Neural cell (in vitro differentiated cells): ENCODE data around the gene ELFN1. TPM values are rescaled to one million over a fixed set of nuclear protein-coding genes. Genes with fewer than 3 reads are reported as not detected.

Source experiments
- H2AFZ ChIP-seq: fragments of 200-600, 300-800 bp; sonication (generic), shearing (Covaris generic); 2 replicates; pipeline ENCODE4 v1.6.0; 2014; ENCODE audit warnings: low read depth, mild to moderate bottlenecking, antibody characterized with exemption, low read length, moderate library complexity
- H3F3A ChIP-seq: fragments of 200-600 bp; shearing (Covaris generic); 2 replicates; pipeline ENCODE4 v1.6.1; 2016; ENCODE audit warnings: mild to moderate bottlenecking, moderate library complexity, mixed read lengths, antibody characterized with exemption, low read length; ENCODE audit not compliant: insufficient read depth, poor library complexity, severe bottlenecking
- H3K27ac ChIP-seq: fragments of 200-600, 300-800 bp; sonication (generic), shearing (Covaris generic); 2 replicates; pipeline ENCODE4 v1.5.1; 2014; ENCODE audit warnings: mild to moderate bottlenecking, low read length, moderate library complexity
- H3K27me3 ChIP-seq: fragments of 300-800, 200-600 bp; sonication (generic), shearing (Covaris generic); 2 replicates; pipeline ENCODE4 v1.6.0; 2014; ENCODE audit warnings: mild to moderate bottlenecking, low read depth, low read length, moderate library complexity; ENCODE audit not compliant: insufficient read depth
- H3K36me3 ChIP-seq: fragments of 300-800, 200-600 bp; sonication (generic), shearing (Covaris generic); 2 replicates; pipeline ENCODE4 v1.5.1; 2014; ENCODE audit warnings: mild to moderate bottlenecking, antibody characterized with exemption, low read length, moderate library complexity; ENCODE audit not compliant: insufficient read depth
- H3K4me2 ChIP-seq: fragments of 300-800, 200-600 bp; sonication (generic), shearing (Covaris generic); 2 replicates; pipeline ENCODE4 v1.6.0; 2014; ENCODE audit warnings: mild to moderate bottlenecking, low read length
- H3K4me3 ChIP-seq: fragments of 300-800, 200-600 bp; sonication (generic), shearing (Covaris generic); 2 replicates; pipeline ENCODE4 v1.5.1; 2014; ENCODE audit warnings: mild to moderate bottlenecking, low read length, moderate library complexity
- H3K79me2 ChIP-seq: fragments of 200-600 bp; shearing (Covaris generic); replicated peaks from 2 replicates; pipeline ENCODE4 v1.6.0; 2014; ENCODE audit warnings: mild to moderate bottlenecking, low read length, moderate library complexity; ENCODE audit not compliant: insufficient read depth
- H3K9ac ChIP-seq: fragments of 300-800, 200-600 bp; sonication (generic), shearing (Covaris generic); 2 replicates; pipeline ENCODE4 v1.6.1; 2016; ENCODE audit warnings: mild to moderate bottlenecking, low read length, mixed read lengths
- H3K9me2 ChIP-seq: fragments of 200-600 bp; shearing (Covaris generic); 2 replicates; pipeline ENCODE4 v1.6.1; 2016; ENCODE audit warnings: mild to moderate bottlenecking, low read length, mixed read lengths; ENCODE audit not compliant: insufficient read depth
- H3K9me3 ChIP-seq: fragments of 200-600, 300-800 bp; sonication (generic), shearing (Covaris generic); 2 replicates; pipeline ENCODE4 v1.6.1; 2016; ENCODE audit warnings: mild to moderate bottlenecking, mixed run types, low read length, moderate library complexity, mixed read lengths
- H4K20me1 ChIP-seq: fragments of 200-600 bp; shearing (Covaris generic); 2 replicates; pipeline ENCODE4 v1.6.1; 2016; ENCODE audit warnings: mild to moderate bottlenecking, mixed run types; ENCODE audit not compliant: insufficient read depth
- EP300 ChIP-seq: fragments of 450-650 bp; conservative IDR thresholded peaks from 2 replicates; pipeline ENCODE4 v1.6.1; 2014; ENCODE audit warnings: antibody characterized with exemption, mild to moderate bottlenecking, moderate library complexity; ENCODE audit not compliant: poor library complexity, severe bottlenecking
- EZH2 ChIP-seq: fragments of 200-600, 300-800 bp; shearing (Covaris generic), sonication (generic); IDR thresholded peaks from 2 replicates; pipeline ENCODE4 v1.6.1; 2014; ENCODE audit warnings: antibody characterized with exemption, low read length, borderline replicate concordance, mild to moderate bottlenecking; ENCODE audit not compliant: insufficient read depth, poor library complexity, severe bottlenecking
- MXI1 ChIP-seq: fragments of 450-650 bp; conservative IDR thresholded peaks from 2 replicates; pipeline ENCODE4 v1.6.1; 2014; ENCODE audit warnings: antibody characterized with exemption, mild to moderate bottlenecking; ENCODE audit not compliant: poor library complexity, severe bottlenecking
- POLR2AphosphoS5 ChIP-seq: IDR thresholded peaks from 2 replicates; pipeline ENCODE4 v1.6.1; 2012
- RAD21 ChIP-seq: fragments of 450-650 bp; conservative IDR thresholded peaks from 2 replicates; pipeline ENCODE4 v1.6.1; 2014; ENCODE audit warnings: antibody characterized with exemption, mild to moderate bottlenecking, moderate library complexity
- SMC3 ChIP-seq: fragments of 450-650 bp; conservative IDR thresholded peaks from 2 replicates; pipeline ENCODE4 v1.6.1; 2014; ENCODE audit warnings: antibody characterized with exemption, mild to moderate bottlenecking, moderate library complexity; ENCODE audit not compliant: poor library complexity
- TAF1 ChIP-seq: IDR thresholded peaks from 2 replicates; pipeline ENCODE4 v1.6.1; 2012; ENCODE audit warnings: low read depth
- polyA plus RNA-seq: library from polyadenylated mRNA; depleted of rRNA; stranded (reverse); fragments of >200 nt; gene quantifications from 2 replicates; pipeline ENCODE4 v1.2.3, GENCODE V29; 2014
- TF ChIP-seq, protein P1 (sequence below): IDR thresholded peaks from 2 replicates; pipeline ENCODE4 v1.6.1; 2012; ENCODE audit warnings: borderline replicate concordance
- TF ChIP-seq, protein P2 (sequence below): fragments of 450-650 bp; IDR thresholded peaks from 2 replicates; pipeline ENCODE4 v1.5.1; 2014; ENCODE audit warnings: antibody characterized with exemption, mild to moderate bottlenecking, moderate library complexity; ENCODE audit not compliant: poor library complexity, severe bottlenecking

The ELFN1 gene
- polyA plus RNA-seq, 1 donor from 2014 or later = 11.8 TPM

DNA sequence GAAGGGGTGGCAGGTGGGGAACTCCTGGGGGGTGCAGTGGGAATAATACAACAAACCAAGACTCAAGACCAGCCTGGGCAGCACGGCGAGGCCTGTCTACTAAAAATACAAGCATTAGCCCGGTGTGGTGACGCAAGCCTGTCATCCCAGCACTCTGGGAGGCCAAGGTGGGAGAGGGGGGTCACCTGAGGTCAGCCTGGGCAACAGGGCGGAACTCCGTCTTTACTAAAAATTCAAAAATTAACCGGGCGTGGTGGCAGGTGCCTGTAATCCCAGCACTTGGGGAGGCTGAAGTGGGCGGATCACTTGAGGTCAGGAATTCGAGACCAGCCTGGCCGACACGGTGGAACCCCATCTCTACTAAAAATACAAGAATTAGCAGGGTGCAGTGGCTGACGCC, 48.4 kb upstream of the ELFN1 start:
- no peak for TF ChIP-seq MXI1
- TF ChIP-seq POLR2AphosphoS5 = no peak
- TF ChIP-seq, protein P1, sequence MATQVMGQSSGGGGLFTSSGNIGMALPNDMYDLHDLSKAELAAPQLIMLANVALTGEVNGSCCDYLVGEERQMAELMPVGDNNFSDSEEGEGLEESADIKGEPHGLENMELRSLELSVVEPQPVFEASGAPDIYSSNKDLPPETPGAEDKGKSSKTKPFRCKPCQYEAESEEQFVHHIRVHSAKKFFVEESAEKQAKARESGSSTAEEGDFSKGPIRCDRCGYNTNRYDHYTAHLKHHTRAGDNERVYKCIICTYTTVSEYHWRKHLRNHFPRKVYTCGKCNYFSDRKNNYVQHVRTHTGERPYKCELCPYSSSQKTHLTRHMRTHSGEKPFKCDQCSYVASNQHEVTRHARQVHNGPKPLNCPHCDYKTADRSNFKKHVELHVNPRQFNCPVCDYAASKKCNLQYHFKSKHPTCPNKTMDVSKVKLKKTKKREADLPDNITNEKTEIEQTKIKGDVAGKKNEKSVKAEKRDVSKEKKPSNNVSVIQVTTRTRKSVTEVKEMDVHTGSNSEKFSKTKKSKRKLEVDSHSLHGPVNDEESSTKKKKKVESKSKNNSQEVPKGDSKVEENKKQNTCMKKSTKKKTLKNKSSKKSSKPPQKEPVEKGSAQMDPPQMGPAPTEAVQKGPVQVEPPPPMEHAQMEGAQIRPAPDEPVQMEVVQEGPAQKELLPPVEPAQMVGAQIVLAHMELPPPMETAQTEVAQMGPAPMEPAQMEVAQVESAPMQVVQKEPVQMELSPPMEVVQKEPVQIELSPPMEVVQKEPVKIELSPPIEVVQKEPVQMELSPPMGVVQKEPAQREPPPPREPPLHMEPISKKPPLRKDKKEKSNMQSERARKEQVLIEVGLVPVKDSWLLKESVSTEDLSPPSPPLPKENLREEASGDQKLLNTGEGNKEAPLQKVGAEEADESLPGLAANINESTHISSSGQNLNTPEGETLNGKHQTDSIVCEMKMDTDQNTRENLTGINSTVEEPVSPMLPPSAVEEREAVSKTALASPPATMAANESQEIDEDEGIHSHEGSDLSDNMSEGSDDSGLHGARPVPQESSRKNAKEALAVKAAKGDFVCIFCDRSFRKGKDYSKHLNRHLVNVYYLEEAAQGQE = no peak
- no peak for TF ChIP-seq EZH2
- no peak for TF ChIP-seq SMC3
- TF ChIP-seq, protein P2, sequence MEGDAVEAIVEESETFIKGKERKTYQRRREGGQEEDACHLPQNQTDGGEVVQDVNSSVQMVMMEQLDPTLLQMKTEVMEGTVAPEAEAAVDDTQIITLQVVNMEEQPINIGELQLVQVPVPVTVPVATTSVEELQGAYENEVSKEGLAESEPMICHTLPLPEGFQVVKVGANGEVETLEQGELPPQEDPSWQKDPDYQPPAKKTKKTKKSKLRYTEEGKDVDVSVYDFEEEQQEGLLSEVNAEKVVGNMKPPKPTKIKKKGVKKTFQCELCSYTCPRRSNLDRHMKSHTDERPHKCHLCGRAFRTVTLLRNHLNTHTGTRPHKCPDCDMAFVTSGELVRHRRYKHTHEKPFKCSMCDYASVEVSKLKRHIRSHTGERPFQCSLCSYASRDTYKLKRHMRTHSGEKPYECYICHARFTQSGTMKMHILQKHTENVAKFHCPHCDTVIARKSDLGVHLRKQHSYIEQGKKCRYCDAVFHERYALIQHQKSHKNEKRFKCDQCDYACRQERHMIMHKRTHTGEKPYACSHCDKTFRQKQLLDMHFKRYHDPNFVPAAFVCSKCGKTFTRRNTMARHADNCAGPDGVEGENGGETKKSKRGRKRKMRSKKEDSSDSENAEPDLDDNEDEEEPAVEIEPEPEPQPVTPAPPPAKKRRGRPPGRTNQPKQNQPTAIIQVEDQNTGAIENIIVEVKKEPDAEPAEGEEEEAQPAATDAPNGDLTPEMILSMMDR = no peak
- TF ChIP-seq EP300 = no peak
- no peak for TF ChIP-seq RAD21
- TF ChIP-seq TAF1 = no peak
- Histone ChIP-seq H3K36me3 (no peaks in the 10 kb centered on the region), H3K4me3 (no peak overlapping the region), H3F3A (no peaks in the 10 kb centered on the region), H2AFZ (no peak overlapping the region), H3K27me3 (no peaks in the 10 kb centered on the region), H3K4me2 (no peak overlapping the region), H3K27ac (no peak overlapping the region), H3K9ac (no peak overlapping the region), H4K20me1 (no peaks in the 10 kb centered on the region), H3K79me2 (no peaks in the 10 kb centered on the region), H3K9me3 (no peaks in the 10 kb centered on the region), H3K9me2 (no peaks in the 10 kb centered on the region)

DNA sequence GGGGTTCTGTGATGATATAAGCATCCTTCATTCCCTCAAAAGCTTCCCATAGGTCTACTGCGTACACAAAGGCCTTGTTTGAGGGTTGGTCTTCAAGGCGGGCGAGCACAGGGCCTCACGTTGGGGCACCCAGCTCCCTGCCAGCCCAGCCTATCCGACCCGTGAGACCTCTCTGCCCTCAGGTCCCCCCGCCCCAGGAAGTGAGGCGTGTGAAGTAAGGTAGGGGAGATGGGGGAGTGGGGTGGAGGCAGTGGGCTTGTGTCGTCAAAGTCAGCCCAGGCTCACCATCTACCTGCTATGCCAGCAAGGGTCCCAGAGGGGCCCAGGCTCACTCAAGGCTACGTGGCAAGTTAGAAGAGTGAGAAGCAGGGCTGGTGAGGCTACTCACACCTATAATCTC, 47.6 kb upstream of the ELFN1 start:
- no peak overlapping the region for H3K27ac ChIP-seq
- H2AFZ ChIP-seq = no peak overlapping the region
- no peak overlapping the region for H3K4me2 ChIP-seq
- no peaks in the 10 kb centered on the region for H3K79me2 ChIP-seq
- no peaks in the 10 kb centered on the region for H3K9me2 ChIP-seq
- no peaks in the 10 kb centered on the region for H3K27me3 ChIP-seq
- no peak overlapping the region for H3K9ac ChIP-seq
- H3K4me3 ChIP-seq = no peak overlapping the region
- no peaks in the 10 kb centered on the region for H3F3A ChIP-seq
- no peaks in the 10 kb centered on the region for H3K36me3 ChIP-seq
- no peaks in the 10 kb centered on the region for H4K20me1 ChIP-seq
- TF ChIP-seq SMC3 = no peak
- TF ChIP-seq POLR2AphosphoS5 = no peak
- TF ChIP-seq EZH2 = no peak
- TF ChIP-seq, protein P1 = no peak
- TF ChIP-seq, protein P2 = no peak
- H3K9me3 ChIP-seq = no peaks in the 10 kb centered on the region
